Measurements from ENCODE around the gene SLC6A8.
"Not testable (repeated sequence)": the region's sequence is repeated elsewhere in the genome, so short reads cannot be mapped to it uniquely, and the experiment has no call there.

SLC6A8 gene

GRCh38 chrX:153725832-153726285, 38.1 kb downstream of the SLC6A8 start:
- TF ChIP-seq CTCF (conservative IDR thresholded peaks at IDR 0.05; ENCODE audit: low read length), result no peak
- no peak for DNase-seq (ENCODE audit: low read depth)
- peak overlapping the region; percentile 43 for H3K4me3 ChIP-seq (ENCODE audit: low read length)

DNA sequence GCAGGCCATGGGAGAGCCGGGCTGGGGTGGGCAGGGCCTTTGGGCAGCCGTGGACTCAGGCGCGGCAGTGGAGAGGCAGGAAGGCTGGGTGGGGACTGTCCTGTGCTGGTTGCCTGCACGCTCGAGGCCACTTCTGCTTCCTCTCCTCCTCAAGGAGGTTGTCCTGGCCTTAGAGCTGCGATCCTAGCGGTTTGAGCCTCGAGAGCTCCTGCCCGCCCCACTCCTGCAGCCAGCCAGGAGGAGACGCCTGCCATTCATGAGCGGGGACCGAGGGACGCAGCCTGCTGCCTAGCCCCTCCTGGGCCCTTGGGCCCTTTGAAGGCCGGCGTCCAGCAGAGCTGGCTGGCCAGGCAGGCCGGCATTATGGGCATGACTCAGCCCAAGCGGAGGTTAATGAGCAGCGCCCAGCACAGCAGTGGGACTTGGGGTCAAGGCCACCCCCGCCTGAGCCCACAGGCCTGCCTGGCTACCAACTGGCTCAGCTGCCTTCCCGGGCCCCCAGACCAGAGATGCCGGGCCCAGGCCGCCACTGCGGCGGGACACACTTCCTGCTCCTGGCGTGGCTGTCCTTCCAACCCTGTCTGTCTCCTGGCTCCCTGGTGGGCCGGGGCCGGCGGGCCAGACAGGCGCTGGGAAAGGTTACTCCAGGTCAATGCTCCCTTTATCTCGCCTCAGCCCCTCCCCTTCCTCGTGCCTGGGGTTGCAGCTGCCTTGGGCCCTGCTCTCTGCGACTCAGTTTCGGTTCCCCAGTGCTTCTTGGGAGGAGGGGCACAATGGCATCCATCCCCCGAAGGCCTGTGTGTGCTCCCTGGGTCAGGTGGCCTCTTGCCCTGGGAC, 38.8 kb downstream of the SLC6A8 start:
- peak; percentile 25 for DNase-seq (ENCODE audit: low read depth)
- TF ChIP-seq CTCF (conservative IDR thresholded peaks at IDR 0.05; ENCODE audit: low read length), result no peak; the same call in 1 of the 2 replicates
- peak overlapping the region; percentile 43 for H3K4me3 ChIP-seq (ENCODE audit: low read length)

DNA sequence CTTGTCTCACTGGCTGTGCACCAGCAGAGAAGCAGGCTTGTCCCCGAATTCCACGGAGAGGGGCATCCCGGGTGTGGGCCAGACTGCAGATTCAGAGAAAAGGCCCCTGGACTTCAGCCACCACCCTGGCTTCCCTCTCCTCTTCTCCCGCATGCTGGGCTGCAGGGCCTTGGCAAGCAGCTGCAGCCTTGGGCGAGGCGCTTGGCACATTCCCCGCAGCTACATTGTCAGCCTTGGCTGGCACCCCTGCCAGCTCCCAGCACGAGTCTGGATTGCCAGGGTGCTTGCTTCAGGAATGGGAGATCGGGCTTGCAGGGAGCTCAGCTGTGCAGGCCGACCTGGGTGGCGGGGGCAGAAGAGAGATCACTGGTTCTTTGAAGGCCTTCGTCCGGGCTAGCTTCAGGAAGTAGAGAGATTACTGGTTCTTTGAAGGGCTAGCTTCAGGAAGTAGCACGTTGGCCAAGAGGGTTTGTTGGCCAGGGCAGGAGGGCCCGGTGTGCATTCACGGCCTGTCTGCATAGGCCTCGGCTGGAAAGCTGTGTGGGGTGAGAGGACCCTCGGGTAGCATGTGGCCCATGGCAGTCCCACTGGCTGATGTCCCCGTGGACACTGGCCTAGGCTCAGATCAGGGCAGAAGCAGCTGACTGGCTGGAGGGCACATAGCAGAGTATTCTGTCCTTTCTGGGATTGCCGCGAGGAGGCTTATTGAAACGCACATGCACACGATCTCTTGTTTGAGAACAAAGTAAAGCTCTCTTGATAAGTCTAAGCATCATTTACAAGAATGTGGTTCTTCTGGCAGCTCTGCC, 39.6 kb downstream of the SLC6A8 start:
- DNase-seq (ENCODE audit: low read depth), result peak; percentile 40
- H3K4me3 ChIP-seq (ENCODE audit: low read length), result peak overlapping the region; percentile 43
- TF ChIP-seq CTCF (conservative IDR thresholded peaks at IDR 0.05; ENCODE audit: low read length), result no peak

GRCh38 chrX:153728095-153728494, 40.4 kb downstream of the SLC6A8 start:
- DNase-seq (ENCODE audit: low read depth), result no peak
- TF ChIP-seq CTCF (conservative IDR thresholded peaks at IDR 0.05; ENCODE audit: low read length), result no peak
- H3K4me3 ChIP-seq (ENCODE audit: low read length), result no peak overlapping the region

DNA sequence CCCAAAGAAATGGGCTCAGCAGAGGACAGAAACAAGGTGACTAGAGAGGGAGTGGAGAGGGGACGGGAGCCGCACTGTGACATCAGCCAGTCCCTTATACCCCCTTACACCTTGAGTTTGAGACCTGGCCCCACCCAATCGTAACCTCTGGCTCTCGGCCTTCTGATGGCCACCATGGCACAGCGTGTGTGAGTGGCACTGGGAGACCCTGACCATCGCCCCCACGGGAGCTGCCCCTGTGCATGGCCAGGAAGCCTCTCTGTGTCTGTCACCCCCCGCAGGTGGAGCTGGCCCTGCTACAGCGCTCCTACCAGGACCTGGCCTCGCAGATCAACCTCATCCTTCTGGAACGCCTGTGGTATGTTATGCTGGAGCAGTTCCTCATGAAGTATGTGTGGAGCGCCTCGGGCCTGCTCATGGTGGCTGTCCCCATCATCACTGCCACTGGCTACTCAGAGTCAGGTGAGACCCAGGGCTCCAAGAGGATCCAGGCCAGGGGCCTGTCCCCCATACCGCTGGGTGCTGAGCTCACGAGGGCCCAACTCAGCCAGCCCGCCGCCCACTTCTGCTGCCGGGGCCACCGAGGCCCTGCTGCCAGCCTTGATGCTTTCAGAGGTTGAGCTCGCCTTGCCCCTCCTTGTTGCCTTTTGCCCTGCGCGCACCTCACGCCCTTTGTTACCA, 41.4 kb downstream of the SLC6A8 start:
- DNase-seq (ENCODE audit: low read depth), result no peak
- H3K4me3 ChIP-seq (ENCODE audit: low read length), result no peak overlapping the region
- TF ChIP-seq CTCF (conservative IDR thresholded peaks at IDR 0.05; ENCODE audit: low read length), result no peak

GRCh38 chrX:153730115-153730514, 42.4 kb downstream of the SLC6A8 start:
- not testable (repeated sequence) for H3K4me3 ChIP-seq (ENCODE audit: low read length); DNase-seq (ENCODE audit: low read depth)

- DNase-seq (ENCODE audit: low read depth), result no peak
- no peak overlapping the region for H3K4me3 ChIP-seq (ENCODE audit: low read length)
- TF ChIP-seq CTCF (conservative IDR thresholded peaks at IDR 0.05; ENCODE audit: low read length), result no peak
Observed at GRCh38 chrX:153731117-153731844, 43.6 kb downstream of the SLC6A8 start.

All from AG10803 (cell line).